ENCODE data around the gene POLG2.

DNA sequence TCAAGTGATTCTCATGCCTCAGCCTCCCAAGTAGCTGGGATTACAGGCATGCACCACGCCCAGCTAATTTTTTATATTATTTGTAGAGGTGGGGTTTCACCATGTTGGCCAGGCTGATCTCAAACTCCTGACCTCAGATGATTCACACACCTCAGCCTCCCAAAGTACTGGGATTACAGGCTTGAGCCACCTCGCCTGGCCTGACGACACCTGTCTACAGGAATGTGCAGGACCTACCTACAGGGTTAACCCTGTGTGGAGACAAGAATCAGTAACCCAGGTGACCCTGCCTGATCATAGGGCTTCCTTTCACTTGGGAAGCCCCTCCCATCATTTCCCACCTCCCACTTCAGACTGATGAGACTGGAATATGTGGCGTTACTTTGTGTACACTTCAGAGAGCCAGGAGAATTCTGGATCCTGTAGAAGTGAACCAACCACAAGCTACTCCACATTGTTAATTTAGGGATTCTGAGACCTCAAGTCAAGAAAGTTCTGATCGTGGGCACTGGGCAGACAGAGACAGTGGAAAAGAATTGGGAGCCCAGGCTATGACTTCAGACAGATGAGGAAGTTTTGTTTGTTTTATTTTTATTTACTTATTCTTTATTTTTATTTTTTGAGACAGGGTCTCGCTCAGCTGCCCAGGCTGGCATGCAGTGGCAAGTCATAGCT lies 53.6 kb downstream of the POLG2 start:
- TF ChIP-seq POLR2A (IDR thresholded peaks at IDR 0.05; ENCODE audit: low read length), result no peak
- no peak for TF ChIP-seq GATA1 (IDR thresholded peaks at IDR 0.05; ENCODE audit: low read depth, low read length)

All from erythroblast (primary cell).